Measurements from ENCODE around the gene LRRC58.

The LRRC58 gene

GRCh38 chr3:120352017-120352416, 2.9 kb upstream of the LRRC58 start:
- TF ChIP-seq, protein P1, sequence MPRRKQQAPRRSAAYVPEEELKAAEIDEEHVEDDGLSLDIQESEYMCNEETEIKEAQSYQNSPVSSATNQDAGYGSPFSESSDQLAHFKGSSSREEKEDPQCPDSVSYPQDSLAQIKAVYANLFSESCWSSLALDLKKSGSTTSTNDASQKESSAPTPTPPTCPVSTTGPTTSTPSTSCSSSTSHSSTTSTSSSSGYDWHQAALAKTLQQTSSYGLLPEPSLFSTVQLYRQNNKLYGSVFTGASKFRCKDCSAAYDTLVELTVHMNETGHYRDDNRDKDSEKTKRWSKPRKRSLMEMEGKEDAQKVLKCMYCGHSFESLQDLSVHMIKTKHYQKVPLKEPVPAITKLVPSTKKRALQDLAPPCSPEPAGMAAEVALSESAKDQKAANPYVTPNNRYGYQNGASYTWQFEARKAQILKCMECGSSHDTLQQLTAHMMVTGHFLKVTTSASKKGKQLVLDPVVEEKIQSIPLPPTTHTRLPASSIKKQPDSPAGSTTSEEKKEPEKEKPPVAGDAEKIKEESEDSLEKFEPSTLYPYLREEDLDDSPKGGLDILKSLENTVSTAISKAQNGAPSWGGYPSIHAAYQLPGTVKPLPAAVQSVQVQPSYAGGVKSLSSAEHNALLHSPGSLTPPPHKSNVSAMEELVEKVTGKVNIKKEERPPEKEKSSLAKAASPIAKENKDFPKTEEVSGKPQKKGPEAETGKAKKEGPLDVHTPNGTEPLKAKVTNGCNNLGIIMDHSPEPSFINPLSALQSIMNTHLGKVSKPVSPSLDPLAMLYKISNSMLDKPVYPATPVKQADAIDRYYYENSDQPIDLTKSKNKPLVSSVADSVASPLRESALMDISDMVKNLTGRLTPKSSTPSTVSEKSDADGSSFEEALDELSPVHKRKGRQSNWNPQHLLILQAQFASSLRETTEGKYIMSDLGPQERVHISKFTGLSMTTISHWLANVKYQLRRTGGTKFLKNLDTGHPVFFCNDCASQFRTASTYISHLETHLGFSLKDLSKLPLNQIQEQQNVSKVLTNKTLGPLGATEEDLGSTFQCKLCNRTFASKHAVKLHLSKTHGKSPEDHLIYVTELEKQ (tag by site-specific recombination; IDR thresholded peaks at IDR 0.05; ENCODE audit: borderline replicate concordance) = no peak
- TF ChIP-seq ZNF2 (tag by site-specific recombination; IDR thresholded peaks at IDR 0.05) (no peak), ZNF366 (tag by site-specific recombination; conservative IDR thresholded peaks at IDR 0.05) (no peak), MYNN (tag by site-specific recombination; IDR thresholded peaks at IDR 0.05; ENCODE audit: borderline replicate concordance) (no peak), ZNF140 (tag by site-specific recombination; IDR thresholded peaks at IDR 0.05) (no peak), MEIS1 (CRISPR knock-in tag; IDR thresholded peaks at IDR 0.05; ENCODE audit: borderline replicate concordance) (no peak), YY2 (tag by site-specific recombination; IDR thresholded peaks at IDR 0.05) (no peak), GFI1B (tag by site-specific recombination; IDR thresholded peaks at IDR 0.05) (no peak), ZNF202 (tag by site-specific recombination; IDR thresholded peaks at IDR 0.05; ENCODE audit: borderline replicate concordance) (no peak), ZNF560 (tag by site-specific recombination; IDR thresholded peaks at IDR 0.05; ENCODE audit: borderline replicate concordance) (no peak), GLIS2 (tag by site-specific recombination; IDR thresholded peaks at IDR 0.05) (no peak)
- TF ChIP-seq, protein P2, sequence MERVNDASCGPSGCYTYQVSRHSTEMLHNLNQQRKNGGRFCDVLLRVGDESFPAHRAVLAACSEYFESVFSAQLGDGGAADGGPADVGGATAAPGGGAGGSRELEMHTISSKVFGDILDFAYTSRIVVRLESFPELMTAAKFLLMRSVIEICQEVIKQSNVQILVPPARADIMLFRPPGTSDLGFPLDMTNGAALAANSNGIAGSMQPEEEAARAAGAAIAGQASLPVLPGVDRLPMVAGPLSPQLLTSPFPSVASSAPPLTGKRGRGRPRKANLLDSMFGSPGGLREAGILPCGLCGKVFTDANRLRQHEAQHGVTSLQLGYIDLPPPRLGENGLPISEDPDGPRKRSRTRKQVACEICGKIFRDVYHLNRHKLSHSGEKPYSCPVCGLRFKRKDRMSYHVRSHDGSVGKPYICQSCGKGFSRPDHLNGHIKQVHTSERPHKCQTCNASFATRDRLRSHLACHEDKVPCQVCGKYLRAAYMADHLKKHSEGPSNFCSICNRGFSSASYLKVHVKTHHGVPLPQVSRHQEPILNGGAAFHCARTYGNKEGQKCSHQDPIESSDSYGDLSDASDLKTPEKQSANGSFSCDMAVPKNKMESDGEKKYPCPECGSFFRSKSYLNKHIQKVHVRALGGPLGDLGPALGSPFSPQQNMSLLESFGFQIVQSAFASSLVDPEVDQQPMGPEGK (tag by site-specific recombination; IDR thresholded peaks at IDR 0.05) = no peak
- TF ChIP-seq, protein P3, sequence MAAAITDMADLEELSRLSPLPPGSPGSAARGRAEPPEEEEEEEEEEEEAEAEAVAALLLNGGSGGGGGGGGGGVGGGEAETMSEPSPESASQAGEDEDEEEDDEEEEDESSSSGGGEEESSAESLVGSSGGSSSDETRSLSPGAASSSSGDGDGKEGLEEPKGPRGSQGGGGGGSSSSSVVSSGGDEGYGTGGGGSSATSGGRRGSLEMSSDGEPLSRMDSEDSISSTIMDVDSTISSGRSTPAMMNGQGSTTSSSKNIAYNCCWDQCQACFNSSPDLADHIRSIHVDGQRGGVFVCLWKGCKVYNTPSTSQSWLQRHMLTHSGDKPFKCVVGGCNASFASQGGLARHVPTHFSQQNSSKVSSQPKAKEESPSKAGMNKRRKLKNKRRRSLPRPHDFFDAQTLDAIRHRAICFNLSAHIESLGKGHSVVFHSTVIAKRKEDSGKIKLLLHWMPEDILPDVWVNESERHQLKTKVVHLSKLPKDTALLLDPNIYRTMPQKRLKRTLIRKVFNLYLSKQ (tag by site-specific recombination; IDR thresholded peaks at IDR 0.05; ENCODE audit: borderline replicate concordance) = no peak
- Histone ChIP-seq H3K36me3 (ENCODE audit: control insufficient read depth in 2 of 2, insufficient read depth in 1 of 2, low read length in 2 of 2) (peaks cover 0 to 1% of the 10 kb centered on the region in 2 experiments; a peak in 1 of 3 replicates), H3K4me3 (ENCODE audit: low read depth, low read length) (no peak overlapping the region), H3K27ac (ENCODE audit: extremely low read depth, low read depth, low read length) (no peak overlapping the region), H3K4me1 (ENCODE audit: control insufficient read depth, insufficient read depth, low read length) (peaks cover 7% of the 10 kb centered on the region), H3K9me3 (ENCODE audit: control insufficient read depth, insufficient read depth, low read depth, low read length) (no peaks in the 10 kb centered on the region)
- ChIA-PET POLR2A (no interaction called here), CTCF (no interaction called here)

- TF ChIP-seq PRDM10 (tag by site-specific recombination; IDR thresholded peaks at IDR 0.05) = peak; percentile 37; the same call in 1 of the 2 replicates
- no peak for TF ChIP-seq SCRT2 (tag by site-specific recombination; IDR thresholded peaks at IDR 0.05)
- TF ChIP-seq ZNF621 (tag by site-specific recombination; IDR thresholded peaks at IDR 0.05) = no peak
- TF ChIP-seq, protein P4, sequence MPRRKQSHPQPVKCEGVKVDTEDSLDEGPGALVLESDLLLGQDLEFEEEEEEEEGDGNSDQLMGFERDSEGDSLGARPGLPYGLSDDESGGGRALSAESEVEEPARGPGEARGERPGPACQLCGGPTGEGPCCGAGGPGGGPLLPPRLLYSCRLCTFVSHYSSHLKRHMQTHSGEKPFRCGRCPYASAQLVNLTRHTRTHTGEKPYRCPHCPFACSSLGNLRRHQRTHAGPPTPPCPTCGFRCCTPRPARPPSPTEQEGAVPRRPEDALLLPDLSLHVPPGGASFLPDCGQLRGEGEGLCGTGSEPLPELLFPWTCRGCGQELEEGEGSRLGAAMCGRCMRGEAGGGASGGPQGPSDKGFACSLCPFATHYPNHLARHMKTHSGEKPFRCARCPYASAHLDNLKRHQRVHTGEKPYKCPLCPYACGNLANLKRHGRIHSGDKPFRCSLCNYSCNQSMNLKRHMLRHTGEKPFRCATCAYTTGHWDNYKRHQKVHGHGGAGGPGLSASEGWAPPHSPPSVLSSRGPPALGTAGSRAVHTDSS (tag by site-specific recombination; IDR thresholded peaks at IDR 0.05) = no peak
- 0 out of 2 replicates have a peak, but pooled peaks have one; percentile 28 for TF ChIP-seq ZNF600 (tag by site-specific recombination; IDR thresholded peaks at IDR 0.05)
- TF ChIP-seq ZNF274 (IDR thresholded peaks at IDR 0.05; ENCODE audit: low read length) = no peak
- no peak for TF ChIP-seq ZNF274 (tag by site-specific recombination; IDR thresholded peaks at IDR 0.05; ENCODE audit: borderline replicate concordance)
- TF ChIP-seq KLF9 (tag by site-specific recombination; IDR thresholded peaks at IDR 0.05; ENCODE audit: low read depth) = no peak
- POLR2A ChIA-PET = interaction anchor here (0.7 kb wide), 2 partner anchors 100 to 174 kb away, joined by 3 to 4 read pairs; partner anchors contain the start of gene FSTL1
Measured at GRCh38 chr3:120350401-120350941, 1.3 kb upstream of the LRRC58 start.

More at GRCh38 chr3:120350401-120350941, 1.3 kb upstream of the LRRC58 start:
- Histone ChIP-seq H3K27ac (ENCODE audit: extremely low read depth, low read depth, low read length) (no peak overlapping the region), H3K9me3 (ENCODE audit: control insufficient read depth, insufficient read depth, low read depth, low read length) (no peaks in the 10 kb centered on the region), H3K36me3 (ENCODE audit: control insufficient read depth in 2 of 2, insufficient read depth in 1 of 2, low read length in 2 of 2) (peaks cover 0 to 10% of the 10 kb centered on the region in 2 experiments; a peak in 1 of 3 replicates), H3K4me1 (ENCODE audit: control insufficient read depth, insufficient read depth, low read length) (peaks cover 9% of the 10 kb centered on the region), H3K4me3 (ENCODE audit: low read depth, low read length) (no peak overlapping the region)
- CTCF ChIA-PET = interaction anchor here (1.2 to 2.4 kb wide), 3 partner anchors 67 to 211 kb away, joined by 3 to 17 read pairs (median 7); no protein-coding TSS in a partner anchor

Measured in HEK293 (cell line).